Stomach smooth muscle (tissue), 2 donors: ENCODE data around the gene ATXN1.

Experiments used
- H3K27ac ChIP-seq: one replicate; pipeline ENCODE4 v1.7.0; 2013; ENCODE audit warnings: mild to moderate bottlenecking, low read length, inconsistent platforms
- H3K27me3 ChIP-seq, 2 donors: one replicate each; pipeline ENCODE4 v1.7.0; 2013; ENCODE audit warnings: low read length in 2 of 2; ENCODE audit not compliant: insufficient read depth in 2 of 2, control insufficient read depth in 1 of 2
- H3K36me3 ChIP-seq, 2 donors: one replicate each; pipeline ENCODE4 v1.7.0; 2013; ENCODE audit warnings: low read length in 2 of 2; ENCODE audit not compliant: control insufficient read depth in 2 of 2, insufficient read depth in 2 of 2
- H3K4me1 ChIP-seq: one replicate; pipeline ENCODE4 v1.7.0; 2013; ENCODE audit warnings: low read length; ENCODE audit not compliant: control insufficient read depth, insufficient read depth
- H3K4me3 ChIP-seq, 2 donors: one replicate each; pipeline ENCODE4 v1.7.0; 2013; ENCODE audit warnings: low read length in 2 of 2
- H3K9ac ChIP-seq, 2 donors: one replicate each; pipeline ENCODE4 v1.7.0; 2013; ENCODE audit warnings: low read length in 2 of 2, mild to moderate bottlenecking in 1 of 2
- H3K9me3 ChIP-seq, 2 donors: one replicate each; pipeline ENCODE4 v1.7.0; 2013; ENCODE audit warnings: low read length in 2 of 2; ENCODE audit not compliant: control insufficient read depth in 2 of 2
- donor health status: healthy.
- donor health status: Pancreatic carcinoma.

ATXN1 gene

GRCh38 chr6:16318953-16319720 is 442.1 kb downstream of the ATXN1 start:
- Histone ChIP-seq H3K27ac (peak overlapping the region; percentile 46), H3K9ac (no peak overlapping the region), H3K9me3 (no peaks in the 10 kb centered on the region), H3K36me3 (peaks cover 0 to 2% of the 10 kb centered on the region in 2 donors), H3K27me3 (no peaks in the 10 kb centered on the region), H3K4me1 (peaks cover 43% of the 10 kb centered on the region), H3K4me3 (peak overlapping the region in 1 of 2 donors; percentile 40)

GRCh38 chr6:16318538-16318937 is 442.7 kb downstream of the ATXN1 start:
- Histone ChIP-seq H3K9ac (no peak overlapping the region), H3K27ac (peak overlapping the region; percentile 46), H3K4me1 (peaks cover 40% of the 10 kb centered on the region), H3K9me3 (no peaks in the 10 kb centered on the region), H3K27me3 (no peaks in the 10 kb centered on the region), H3K4me3 (peak overlapping the region in 1 of 2 donors; percentile 40), H3K36me3 (peaks cover 0 to 2% of the 10 kb centered on the region in 2 donors)

- Histone ChIP-seq H3K4me3 (no peak overlapping the region), H3K9me3 (no peaks in the 10 kb centered on the region), H3K27ac (no peak overlapping the region), H3K36me3 (peaks cover 0 to 2% of the 10 kb centered on the region in 2 donors), H3K4me1 (peaks cover 30% of the 10 kb centered on the region), H3K9ac (no peak overlapping the region), H3K27me3 (no peaks in the 10 kb centered on the region)
These were observed 444.5 kb downstream of the ATXN1 start for GRCh38 chr6:16316741-16317251.

- Histone ChIP-seq H3K9ac (no peak overlapping the region), H3K27ac (no peak overlapping the region), H3K9me3 (no peaks in the 10 kb centered on the region), H3K4me1 (peaks cover 9% of the 10 kb centered on the region), H3K4me3 (no peak overlapping the region), H3K27me3 (no peaks in the 10 kb centered on the region), H3K36me3 (no peaks in the 10 kb centered on the region)
These were observed 447.0 kb downstream of the ATXN1 start for GRCh38 chr6:16314296-16314695.

GRCh38 chr6:16313732-16314131 is 447.5 kb downstream of the ATXN1 start:
- Histone ChIP-seq H3K27ac (no peak overlapping the region), H3K4me3 (no peak overlapping the region), H3K4me1 (peaks cover 7% of the 10 kb centered on the region), H3K36me3 (no peaks in the 10 kb centered on the region), H3K9ac (no peak overlapping the region), H3K27me3 (no peaks in the 10 kb centered on the region), H3K9me3 (no peaks in the 10 kb centered on the region)

- Histone ChIP-seq H3K4me1 (no peaks in the 10 kb centered on the region), H3K4me3 (no peak overlapping the region), H3K9ac (no peak overlapping the region), H3K36me3 (no peaks in the 10 kb centered on the region), H3K9me3 (no peaks in the 10 kb centered on the region), H3K27me3 (no peaks in the 10 kb centered on the region), H3K27ac (no peak overlapping the region)
These were observed 449.5 kb downstream of the ATXN1 start for GRCh38 chr6:16311763-16312162.

GRCh38 chr6:16306334-16306733 is 454.9 kb downstream of the ATXN1 start:
- Histone ChIP-seq H3K4me3 (no peak overlapping the region), H3K9me3 (no peaks in the 10 kb centered on the region), H3K9ac (no peak overlapping the region), H3K36me3 (peaks cover 5 to 12% of the 10 kb centered on the region in 2 donors), H3K27me3 (no peaks in the 10 kb centered on the region), H3K4me1 (no peaks in the 10 kb centered on the region), H3K27ac (no peak overlapping the region)

- no peaks in the 10 kb centered on the region for H3K4me1 ChIP-seq
- H3K9me3 ChIP-seq, result no peaks in the 10 kb centered on the region
- no peak overlapping the region for H3K9ac ChIP-seq
- peaks cover 5 to 12% of the 10 kb centered on the region in 2 donors for H3K36me3 ChIP-seq
- H3K27ac ChIP-seq, result no peak overlapping the region
- H3K27me3 ChIP-seq, result no peaks in the 10 kb centered on the region
- H3K4me3 ChIP-seq, result no peak overlapping the region
These were observed 455.5 kb downstream of the ATXN1 start for GRCh38 chr6:16305788-16306187.

GRCh38 chr6:16305246-16305725 is 456.0 kb downstream of the ATXN1 start:
- Histone ChIP-seq H3K36me3 (peaks cover 5 to 12% of the 10 kb centered on the region in 2 donors), H3K9me3 (no peaks in the 10 kb centered on the region), H3K27me3 (no peaks in the 10 kb centered on the region), H3K4me1 (no peaks in the 10 kb centered on the region), H3K9ac (no peak overlapping the region), H3K4me3 (no peak overlapping the region), H3K27ac (no peak overlapping the region)

- Histone ChIP-seq H3K27me3 (no peaks in the 10 kb centered on the region), H3K36me3 (peaks cover 11 to 17% of the 10 kb centered on the region in 2 donors), H3K4me1 (no peaks in the 10 kb centered on the region), H3K4me3 (no peak overlapping the region), H3K9ac (no peak overlapping the region), H3K9me3 (no peaks in the 10 kb centered on the region), H3K27ac (no peak overlapping the region)
These were observed 458.3 kb downstream of the ATXN1 start for GRCh38 chr6:16302721-16303552.
